Measurements from ENCODE around the gene EGLN2. TPM values are rescaled to one million over a fixed set of nuclear protein-coding genes. Genes with fewer than 3 reads are reported as not detected.
"Not testable (repeated sequence)": the region's sequence is repeated elsewhere in the genome, so short reads cannot be mapped to it uniquely, and the experiment has no call there.

EGLN2 gene
- polyA plus RNA-seq, 3 donors = 72.6 to 85.6 (median 84.7) TPM

DNA sequence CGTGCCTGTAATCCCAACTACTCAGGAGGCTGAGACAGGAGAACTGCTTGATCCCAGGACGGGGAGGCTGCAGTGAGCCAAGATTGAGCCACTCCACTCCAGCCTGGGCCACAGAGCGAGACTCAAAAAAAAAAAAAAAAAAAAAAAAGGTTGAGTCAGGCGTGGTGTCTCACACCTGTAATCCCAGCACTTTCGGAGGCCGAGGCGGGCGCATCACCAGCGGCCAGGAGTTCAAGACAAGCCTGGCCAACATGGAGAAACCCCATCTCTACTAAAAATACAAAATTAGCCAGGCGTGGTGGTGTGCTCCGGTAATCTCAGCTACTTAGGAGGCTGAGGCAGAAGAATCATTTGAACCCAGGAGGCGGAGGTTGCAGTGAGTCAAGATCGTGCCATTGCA lies 32.6 kb upstream of the EGLN2 start:
- not testable (repeated sequence) for DNase-seq

DNA sequence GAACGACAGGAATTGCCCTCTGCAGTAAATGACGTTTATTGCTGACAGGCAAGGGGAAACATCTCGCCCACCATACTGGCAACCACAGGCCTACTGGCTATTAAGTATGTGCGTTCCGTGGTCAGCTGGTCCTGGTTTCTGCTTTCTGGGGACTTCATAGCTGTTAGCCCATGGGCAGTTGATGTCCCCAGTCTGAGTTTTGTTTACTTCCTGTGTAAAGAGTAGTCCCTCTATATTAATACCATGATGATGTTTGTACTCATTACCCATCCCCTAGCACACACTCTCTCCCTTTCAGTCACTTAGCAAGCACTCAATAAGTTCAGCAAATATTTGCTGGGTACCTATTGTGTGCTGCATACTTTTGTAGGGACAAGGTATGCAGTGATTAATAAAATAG lies 30.1 kb upstream of the EGLN2 start:
- no peak for DNase-seq

- not testable (repeated sequence) for DNase-seq
Measured at GRCh38 chr19:40771101-40771862, 27.7 kb upstream of the EGLN2 start.

DNA sequence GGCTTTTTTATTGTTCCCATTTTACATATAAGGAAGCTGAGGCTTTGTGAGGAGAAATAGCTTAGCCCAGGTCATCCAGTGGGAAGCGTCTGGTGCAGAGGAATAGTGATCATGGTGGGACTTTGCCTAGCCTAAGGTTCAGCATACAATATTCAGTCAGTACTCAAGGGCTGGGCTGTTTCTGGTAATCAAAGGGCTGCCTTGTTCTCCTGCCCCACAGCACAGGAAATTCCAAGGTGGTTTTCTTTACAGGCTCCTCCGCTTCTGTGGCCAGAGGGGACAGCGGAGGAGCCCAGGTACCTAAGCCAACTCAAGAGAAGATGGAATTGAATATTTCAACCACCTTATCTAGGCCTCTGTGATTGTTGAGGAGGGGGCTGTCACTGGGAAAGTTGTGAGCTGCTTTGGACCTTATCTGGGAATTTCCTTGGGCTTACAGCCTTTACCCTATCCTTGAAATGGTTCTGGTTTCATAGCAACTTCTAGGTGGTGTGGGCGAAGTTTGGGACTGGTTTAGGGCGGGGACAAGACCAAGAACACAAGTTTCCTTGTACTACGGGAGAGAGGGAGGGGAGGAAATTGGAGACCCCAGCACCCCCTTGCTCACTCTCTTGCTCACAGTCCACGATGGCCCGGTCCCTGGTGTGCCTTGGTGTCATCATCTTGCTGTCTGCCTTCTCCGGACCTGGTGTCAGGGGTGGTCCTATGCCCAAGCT lies 23.9 kb upstream of the EGLN2 start, which contains the start of gene MIA:
TSS of gene MIA (plus strand) at position 606 of the 716 bp plus-strand sequence. CDS start at position 628, 22 bp downstream.
- DNase-seq = no peak

GRCh38 chr19:40775632-40776022 lies 23.4 kb upstream of the EGLN2 start:
- no peak for DNase-seq

DNA sequence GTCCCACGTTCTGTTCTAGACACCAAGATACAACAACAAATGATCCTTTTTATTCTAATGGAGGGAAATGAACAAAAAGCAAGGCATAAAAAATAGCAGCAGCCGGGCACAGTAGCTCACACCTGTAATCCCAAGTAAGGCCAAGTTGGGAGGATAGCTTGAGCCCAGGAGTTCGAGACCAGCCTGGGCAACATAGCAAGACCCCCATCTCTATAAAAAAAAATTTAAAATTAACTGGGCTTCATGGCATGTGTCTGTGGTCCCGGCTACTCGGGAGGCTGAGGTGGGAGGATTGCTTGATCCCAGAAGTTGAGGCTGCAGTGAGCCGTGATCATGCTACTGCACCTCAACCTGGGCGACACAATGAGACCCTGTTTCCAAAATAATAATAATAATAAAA lies 22.6 kb upstream of the EGLN2 start:
- no peak for DNase-seq

DNA sequence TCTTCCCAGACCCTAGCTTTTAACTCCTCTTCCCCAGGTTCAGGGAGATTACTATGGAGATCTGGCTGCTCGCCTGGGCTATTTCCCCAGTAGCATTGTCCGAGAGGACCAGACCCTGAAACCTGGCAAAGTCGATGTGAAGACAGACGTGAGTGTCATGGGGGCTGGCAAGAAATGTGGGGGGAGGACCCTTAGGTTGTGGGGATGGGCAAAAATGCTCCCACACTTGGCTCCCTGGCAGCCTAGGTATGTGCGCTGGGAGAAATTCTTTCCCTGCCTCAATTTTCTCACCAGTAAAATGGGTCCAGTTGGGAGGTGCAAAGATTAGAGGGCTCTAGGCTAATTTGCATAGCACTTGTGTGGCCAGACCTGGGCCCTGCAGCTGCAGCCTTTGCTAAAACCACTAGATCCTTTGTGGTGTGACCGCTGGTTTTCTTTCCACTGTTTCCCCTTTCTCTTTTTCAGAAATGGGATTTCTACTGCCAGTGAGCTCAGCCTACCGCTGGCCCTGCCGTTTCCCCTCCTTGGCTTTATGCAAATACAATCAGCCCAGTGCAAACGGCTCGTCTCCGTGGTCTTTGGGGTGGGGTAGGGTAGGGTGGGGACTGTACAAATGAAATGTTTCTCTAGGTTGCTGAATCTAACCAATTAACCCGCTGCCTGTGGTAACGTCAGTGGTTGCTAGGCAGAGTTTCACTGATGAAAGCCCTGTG lies 21.9 kb upstream of the EGLN2 start:
- DNase-seq = peak; percentile 95

DNA sequence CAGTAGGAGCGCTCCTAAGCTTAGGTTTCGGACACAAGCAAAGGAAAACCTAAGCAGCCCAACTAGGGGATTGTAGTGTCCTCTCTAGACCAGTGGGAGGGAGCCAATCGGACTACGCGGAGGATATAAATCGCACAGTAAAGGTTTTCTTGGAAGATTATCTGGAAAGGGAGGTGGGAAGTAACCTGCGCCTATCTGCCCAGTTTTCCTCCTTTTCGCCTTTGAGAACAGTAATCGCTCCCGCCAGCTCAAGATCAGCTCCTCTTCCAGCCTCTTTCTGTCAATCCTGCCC lies 21.4 kb upstream of the EGLN2 start:
- DNase-seq = no peak

GRCh38 chr19:40777937-40778705 lies 20.9 kb upstream of the EGLN2 start, which contains the start of gene RAB4B:
TSS of gene RAB4B (plus strand) at chr19:40778247. CDS start at chr19:40778376, 129 bp downstream.
- peak; percentile 100 for DNase-seq

GRCh38 chr19:40778706-40779284 lies 20.2 kb upstream of the EGLN2 start:
- no peak for DNase-seq

DNA sequence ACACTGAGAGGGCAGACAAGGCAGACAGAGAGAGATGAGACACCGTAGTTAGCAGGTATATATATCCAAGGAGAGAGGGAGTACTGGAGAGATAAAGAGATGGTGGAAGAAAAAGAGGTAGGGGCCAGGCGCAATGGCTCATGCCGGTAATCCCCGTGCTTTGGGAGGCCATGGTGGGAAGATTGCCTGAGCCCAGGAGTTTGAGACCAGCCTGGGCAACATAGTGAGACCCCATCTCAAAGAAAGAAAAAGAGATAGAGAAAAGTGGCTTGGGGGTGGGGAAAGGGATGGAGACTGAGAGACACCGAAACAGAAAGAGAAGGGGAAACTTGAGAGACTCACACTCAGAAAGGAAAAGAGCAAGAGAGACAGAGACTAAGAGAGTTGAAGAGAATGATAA lies 18.4 kb upstream of the EGLN2 start:
- DNase-seq = no peak

DNA sequence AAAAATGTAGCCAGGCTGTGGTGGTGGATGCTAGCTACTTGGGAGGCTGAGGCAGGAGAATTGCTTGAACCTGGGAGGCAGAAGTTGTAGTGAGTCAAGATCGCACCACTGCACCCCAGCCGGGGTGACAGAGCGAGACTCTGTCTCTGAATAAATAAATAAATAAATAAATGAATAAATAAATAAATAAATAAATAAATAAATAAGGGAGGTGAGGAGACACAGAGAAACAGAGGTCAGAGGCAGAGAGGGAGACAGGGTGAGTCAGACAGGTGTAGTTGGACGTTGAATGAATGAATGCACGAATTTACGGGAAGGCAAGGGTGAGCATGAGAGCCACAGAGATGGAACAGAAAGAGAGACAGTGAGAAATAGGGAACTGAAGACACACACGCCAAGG lies 17.9 kb upstream of the EGLN2 start:
- DNase-seq = no peak

DNA sequence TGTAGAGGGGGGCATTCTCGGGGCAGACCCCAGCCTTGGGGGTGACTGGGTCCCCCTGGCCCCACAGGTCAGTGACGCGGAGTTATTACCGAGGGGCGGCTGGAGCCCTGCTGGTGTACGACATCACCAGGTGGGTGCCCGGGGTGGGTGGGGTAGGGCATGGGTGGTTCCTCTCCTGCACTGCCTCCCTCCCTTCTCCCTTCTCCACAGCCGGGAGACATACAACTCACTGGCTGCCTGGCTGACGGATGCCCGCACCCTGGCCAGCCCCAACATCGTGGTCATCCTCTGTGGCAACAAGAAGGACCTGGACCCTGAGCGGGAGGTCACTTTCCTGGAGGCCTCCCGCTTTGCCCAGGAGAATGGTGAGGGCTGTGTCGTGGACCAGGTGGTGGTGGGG lies 15.3 kb upstream of the EGLN2 start:
- DNase-seq = no peak

DNA sequence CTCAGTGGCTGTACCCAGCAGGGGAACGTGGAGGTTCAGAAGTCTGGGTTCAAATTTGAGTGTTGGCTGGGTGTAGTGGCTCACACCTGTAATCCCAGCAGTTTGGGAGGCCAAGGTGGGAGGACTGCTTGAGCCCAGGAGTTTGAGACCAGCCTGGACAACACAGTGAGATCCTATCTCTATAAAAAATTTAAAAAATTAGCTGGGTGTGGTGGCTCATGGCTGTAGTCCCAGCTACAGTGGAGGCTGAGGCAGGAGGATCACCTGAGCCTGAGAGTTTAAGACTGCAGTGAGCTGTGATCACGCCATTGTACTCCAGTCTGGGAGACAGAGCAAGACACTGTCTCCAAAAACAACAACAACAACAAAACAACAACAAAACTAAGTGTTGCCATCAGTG lies 14.8 kb upstream of the EGLN2 start:
- DNase-seq = not testable (repeated sequence)

GRCh38 chr19:40785526-40785925 lies 13.5 kb upstream of the EGLN2 start:
- DNase-seq = no peak

DNA sequence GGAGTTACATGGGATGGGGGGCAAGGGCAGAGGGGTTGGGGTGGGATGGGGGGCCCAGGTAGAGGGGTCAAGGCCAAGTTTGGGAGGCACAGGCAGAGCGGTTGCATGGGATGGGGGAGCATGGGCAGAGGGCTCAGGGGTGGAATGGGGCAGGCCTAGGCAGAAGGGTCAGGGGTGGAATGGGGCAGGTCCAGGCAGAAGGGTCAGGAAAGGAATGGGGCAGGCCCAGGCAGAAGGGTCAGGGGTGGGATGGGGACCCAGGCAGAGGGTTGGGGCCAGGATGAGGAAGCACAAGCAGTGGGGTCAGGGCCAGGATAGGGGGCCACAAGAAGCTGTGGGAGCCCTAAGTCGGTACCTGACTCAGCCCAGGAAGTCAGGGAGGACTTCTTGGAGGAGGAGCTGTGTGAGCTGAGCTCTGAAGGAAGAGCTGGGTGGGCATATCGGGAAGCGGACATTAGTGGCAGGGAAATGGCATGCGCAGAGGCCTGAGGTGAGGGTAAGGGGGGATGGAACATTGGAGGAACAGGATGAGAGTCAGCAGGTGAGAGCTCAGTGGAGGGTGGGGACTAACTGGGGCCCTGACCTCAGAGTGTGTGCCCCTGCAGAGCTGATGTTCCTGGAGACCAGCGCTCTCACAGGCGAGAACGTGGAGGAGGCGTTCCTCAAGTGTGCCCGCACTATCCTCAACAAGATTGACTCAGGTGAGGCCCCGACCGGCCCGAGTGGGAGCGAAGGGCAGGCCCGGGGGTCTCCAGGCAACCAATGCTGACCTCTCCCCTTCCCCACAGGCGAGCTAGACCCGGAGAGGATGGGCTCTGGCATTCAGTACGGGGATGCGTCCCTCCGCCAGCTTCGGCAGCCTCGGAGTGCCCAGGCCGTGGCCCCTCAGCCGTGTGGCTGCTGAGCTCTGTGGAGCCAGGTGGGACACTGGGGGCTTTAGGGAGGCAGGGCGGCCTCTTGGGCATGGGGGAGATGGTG lies 12.6 kb upstream of the EGLN2 start:
- DNase-seq = no peak

GRCh38 chr19:40791349-40791748 lies 7.6 kb upstream of the EGLN2 start:
- no peak for DNase-seq

GRCh38 chr19:40791996-40792395 lies 7.0 kb upstream of the EGLN2 start:
- DNase-seq = no peak

GRCh38 chr19:40797166-40797962 lies 1.6 kb upstream of the EGLN2 start:
- DNase-seq = no peak

All from renal pelvis (tissue), 4 donors.